Mesendoderm (in vitro differentiated cells): Measurements from ENCODE around the gene PLCB4.

Experiments
- DNase-seq: peaks from one replicate; pipeline ENCODE4 v3.0.0; 2013
- H2AK5ac ChIP-seq: 2 replicates; pipeline ENCODE4 v1.6.1; 2013; ENCODE audit warnings: low read length, inconsistent platforms
- H2BK120ac ChIP-seq: 2 replicates; pipeline ENCODE4 v1.6.1; 2013; ENCODE audit warnings: low read depth, mild to moderate bottlenecking, low read length, moderate library complexity, mixed read lengths
- H2BK15ac ChIP-seq: replicated peaks from 2 replicates; pipeline ENCODE4 v1.6.1; 2013; ENCODE audit warnings: low read depth, mild to moderate bottlenecking, moderate library complexity
- H2BK5ac ChIP-seq: 2 replicates; pipeline ENCODE4 v1.6.1; 2013; ENCODE audit warnings: low read length, inconsistent platforms
- H3K18ac ChIP-seq: 2 replicates; pipeline ENCODE4 v1.6.1; 2013; ENCODE audit warnings: mild to moderate bottlenecking, low read length, mixed read lengths
- H3K23ac ChIP-seq: one replicate; pipeline ENCODE4 v1.6.1; 2013; ENCODE audit warnings: low read length
- H3K27ac ChIP-seq: 2 replicates; pipeline ENCODE4 v1.5.1; 2013; ENCODE audit warnings: low read depth, mild to moderate bottlenecking, inconsistent platforms, low read length, moderate library complexity
- H3K27me3 ChIP-seq: 2 replicates; pipeline ENCODE4 v1.6.1; 2013; ENCODE audit warnings: low read length, control low read depth, mild to moderate bottlenecking, inconsistent platforms; ENCODE audit not compliant: insufficient read depth, poor library complexity
- H3K36me3 ChIP-seq: 2 replicates; pipeline ENCODE4 v1.6.1; 2013; ENCODE audit warnings: low read length, inconsistent platforms; ENCODE audit not compliant: control insufficient read depth, insufficient read depth
- H3K4ac ChIP-seq: one replicate; pipeline ENCODE4 v1.6.1; 2013; ENCODE audit warnings: low read depth, mild to moderate bottlenecking, low read length, moderate library complexity
- H3K4me1 ChIP-seq: 2 replicates; pipeline ENCODE4 v1.6.1; 2013; ENCODE audit warnings: low read depth, low read length, inconsistent platforms; ENCODE audit not compliant: control insufficient read depth
- H3K4me2 ChIP-seq: 2 replicates; pipeline ENCODE4 v1.6.1; 2013; ENCODE audit warnings: low read length
- H3K4me3 ChIP-seq: 2 replicates; pipeline ENCODE4 v1.5.1; 2013; ENCODE audit warnings: mild to moderate bottlenecking, low read length
- H3K56ac ChIP-seq: one replicate; pipeline ENCODE4 v1.6.1; 2013; ENCODE audit warnings: low read length
- H3K79me1 ChIP-seq: 2 replicates; pipeline ENCODE4 v1.6.1; 2013; ENCODE audit warnings: low read length, inconsistent platforms
- H3K79me2 ChIP-seq: 2 replicates; pipeline ENCODE4 v1.6.1; 2013; ENCODE audit warnings: mild to moderate bottlenecking, low read length; ENCODE audit not compliant: control insufficient read depth, insufficient read depth
- H3K9ac ChIP-seq: 2 replicates; pipeline ENCODE4 v1.6.1; 2013; ENCODE audit warnings: low read length, inconsistent platforms
- H4K5ac ChIP-seq: one replicate; pipeline ENCODE4 v1.6.1; 2013; ENCODE audit warnings: low read length
- H4K8ac ChIP-seq: one replicate; pipeline ENCODE4 v1.6.1; 2013; ENCODE audit warnings: low read depth, mild to moderate bottlenecking, control low read depth, low read length, moderate library complexity
- WGBS: extraction: QIAGEN DNeasy Blood & Tissue Kit; methylation state at CpG from one replicate; pipeline ENCODE4 v1.1.7; 2013; ENCODE audit warnings: low lambda C conversion rate, missing lambda C conversion rate; ENCODE audit not compliant: insufficient coverage; ENCODE audit errors: extremely low coverage; 5-methylcytosine and 5-hydroxymethylcytosine counted together

The PLCB4 gene

GRCh38 chr20:9442858-9443257 is 374.0 kb downstream of the PLCB4 start:
- H3K27ac ChIP-seq: no peak overlapping the region
- DNase-seq: peak; percentile 41

GRCh38 chr20:9444921-9445320 is 376.0 kb downstream of the PLCB4 start:
- Histone ChIP-seq H4K5ac (no peak overlapping the region), H3K18ac (no peak overlapping the region), H3K56ac (no peak overlapping the region), H3K27me3 (no peaks in the 10 kb centered on the region), H3K36me3 (no peaks in the 10 kb centered on the region), H2BK15ac (no peak overlapping the region), H2AK5ac (no peak overlapping the region), H2BK120ac (no peak overlapping the region), H3K23ac (no peak overlapping the region), H3K4me3 (no peak overlapping the region), H3K4me2 (no peak overlapping the region), H3K4ac (no peak overlapping the region), H3K79me2 (no peaks in the 10 kb centered on the region), H3K79me1 (no peaks in the 10 kb centered on the region), H3K4me1 (no peaks in the 10 kb centered on the region), H4K8ac (no peak overlapping the region), H3K27ac (no peak overlapping the region), H3K9ac (no peak overlapping the region), H2BK5ac (no peak overlapping the region)
- no peak for DNase-seq
- no CpG with 5 or more reads among the region's 2 CpGs for WGBS

More at GRCh38 chr20:9442858-9443257, 374.0 kb downstream of the PLCB4 start:
- Histone ChIP-seq H3K4me3 (no peak overlapping the region), H2AK5ac (no peak overlapping the region), H3K18ac (no peak overlapping the region), H3K36me3 (no peaks in the 10 kb centered on the region), H2BK120ac (no peak overlapping the region), H3K79me2 (no peaks in the 10 kb centered on the region), H3K4me2 (no peak overlapping the region), H2BK15ac (no peak overlapping the region), H3K56ac (no peak overlapping the region), H2BK5ac (no peak overlapping the region), H3K27me3 (no peaks in the 10 kb centered on the region), H3K4me1 (no peaks in the 10 kb centered on the region), H3K9ac (no peak overlapping the region), H3K79me1 (no peaks in the 10 kb centered on the region), H4K5ac (no peak overlapping the region), H3K4ac (no peak overlapping the region), H3K23ac (no peak overlapping the region), H4K8ac (no peak overlapping the region)

- H3K36me3 ChIP-seq: no peaks in the 10 kb centered on the region
- H3K23ac ChIP-seq: no peak overlapping the region
- H2AK5ac ChIP-seq: no peak overlapping the region
- H2BK120ac ChIP-seq: no peak overlapping the region
- H4K8ac ChIP-seq: no peak overlapping the region
- no peak overlapping the region for H4K5ac ChIP-seq
- no peak overlapping the region for H3K56ac ChIP-seq
- no peak overlapping the region for H3K4ac ChIP-seq
- no peak for DNase-seq
- H3K4me3 ChIP-seq: no peak overlapping the region
- H3K9ac ChIP-seq: no peak overlapping the region
- no peak overlapping the region for H2BK5ac ChIP-seq
- H3K79me2 ChIP-seq: no peaks in the 10 kb centered on the region
- no peak overlapping the region for H3K18ac ChIP-seq
- H3K27ac ChIP-seq: no peak overlapping the region
- no peaks in the 10 kb centered on the region for H3K27me3 ChIP-seq
- no peak overlapping the region for H3K4me2 ChIP-seq
- no peaks in the 10 kb centered on the region for H3K79me1 ChIP-seq
- H3K4me1 ChIP-seq: no peaks in the 10 kb centered on the region
- no peak overlapping the region for H2BK15ac ChIP-seq
Observed at GRCh38 chr20:9447182-9447581, 378.3 kb downstream of the PLCB4 start.

GRCh38 chr20:9453201-9453600 is 384.3 kb downstream of the PLCB4 start:
- DNase-seq: no peak
- H3K9ac ChIP-seq: no peak overlapping the region
- no peak overlapping the region for H3K27ac ChIP-seq
- no peak overlapping the region for H4K5ac ChIP-seq
- no peak overlapping the region for H2AK5ac ChIP-seq
- no peaks in the 10 kb centered on the region for H3K36me3 ChIP-seq
- no peak overlapping the region for H2BK5ac ChIP-seq
- H3K4me3 ChIP-seq: no peak overlapping the region
- WGBS: no CpG with 5 or more reads among the region's 2 CpGs
- H2BK120ac ChIP-seq: no peak overlapping the region
- H3K27me3 ChIP-seq: no peaks in the 10 kb centered on the region
- no peak overlapping the region for H3K4ac ChIP-seq
- H3K23ac ChIP-seq: no peak overlapping the region
- H4K8ac ChIP-seq: no peak overlapping the region
- no peaks in the 10 kb centered on the region for H3K4me1 ChIP-seq
- H3K79me2 ChIP-seq: no peaks in the 10 kb centered on the region
- H2BK15ac ChIP-seq: no peak overlapping the region
- no peak overlapping the region for H3K56ac ChIP-seq
- no peaks in the 10 kb centered on the region for H3K79me1 ChIP-seq
- H3K4me2 ChIP-seq: no peak overlapping the region
- H3K18ac ChIP-seq: no peak overlapping the region

GRCh38 chr20:9454791-9455190 is 385.9 kb downstream of the PLCB4 start:
- Histone ChIP-seq H3K4me3 (no peak overlapping the region), H3K27me3 (no peaks in the 10 kb centered on the region), H2BK15ac (no peak overlapping the region), H2AK5ac (no peak overlapping the region), H3K36me3 (no peaks in the 10 kb centered on the region), H2BK120ac (no peak overlapping the region), H4K8ac (no peak overlapping the region), H3K4me1 (no peaks in the 10 kb centered on the region), H3K23ac (no peak overlapping the region), H3K79me2 (no peaks in the 10 kb centered on the region), H3K79me1 (no peaks in the 10 kb centered on the region), H3K4me2 (no peak overlapping the region), H3K4ac (no peak overlapping the region), H3K18ac (no peak overlapping the region), H3K56ac (no peak overlapping the region), H2BK5ac (no peak overlapping the region), H4K5ac (no peak overlapping the region), H3K9ac (no peak overlapping the region), H3K27ac (no peak overlapping the region)
- no CpG with 5 or more reads among the region's 2 CpGs for WGBS
- DNase-seq: no peak

GRCh38 chr20:9457136-9457535 is 388.2 kb downstream of the PLCB4 start:
- WGBS: no CpG with 5 or more reads among the region's 2 CpGs
- Histone ChIP-seq H3K18ac (no peak overlapping the region), H3K36me3 (no peaks in the 10 kb centered on the region), H3K4ac (no peak overlapping the region), H2BK5ac (no peak overlapping the region), H3K79me2 (no peaks in the 10 kb centered on the region), H3K56ac (no peak overlapping the region), H3K23ac (no peak overlapping the region), H3K4me1 (no peaks in the 10 kb centered on the region), H3K4me3 (no peak overlapping the region), H3K9ac (no peak overlapping the region), H2AK5ac (no peak overlapping the region), H3K27ac (no peak overlapping the region), H2BK120ac (no peak overlapping the region), H2BK15ac (no peak overlapping the region), H3K27me3 (no peaks in the 10 kb centered on the region), H4K5ac (no peak overlapping the region), H3K4me2 (no peak overlapping the region), H4K8ac (no peak overlapping the region), H3K79me1 (no peaks in the 10 kb centered on the region)
- no peak for DNase-seq
